ENCODE data around the gene TPBGL.

- no peak for TF ChIP-seq CTCF (IDR thresholded peaks at IDR 0.05)
- no peak for TF ChIP-seq EP300 (IDR thresholded peaks at IDR 0.05)
- no peak for TF ChIP-seq POLR2A (IDR thresholded peaks at IDR 0.05; ENCODE audit: low read depth)
Measured at GRCh38 chr11:75275581-75275980, 35.0 kb downstream of the TPBGL start.
